HUDEP-2 (cell line): ENCODE measurements around the gene PPP3CA.
A peak's percentile ranks its signal among the peaks of the same experiment; 100 is the strongest.
"Not testable (repeated sequence)": the region's sequence is repeated elsewhere in the genome, so short reads cannot be mapped to it uniquely, and the experiment has no call there.

Experiments used
- DNase-seq, 76 experiments: peaks; one replicate each; lab custom pipeline; 2025; ENCODE audit not compliant: unreplicated experiment in 76 of 76; lab: John Stamatoyannopoulos, UW

Gene PPP3CA

GRCh38 chr4:101153653-101154052 lies 193.7 kb downstream of the PPP3CA start:
- no peak for DNase-seq

- DNase-seq, result no peak
These were observed 194.8 kb downstream of the PPP3CA start for GRCh38 chr4:101152521-101152920.

GRCh38 chr4:101148551-101148950 lies 198.8 kb downstream of the PPP3CA start:
- no peak for DNase-seq

GRCh38 chr4:101147283-101147682 lies 200.0 kb downstream of the PPP3CA start:
- no peak for DNase-seq

GRCh38 chr4:101145021-101145420 lies 202.3 kb downstream of the PPP3CA start:
- DNase-seq, result no peak

GRCh38 chr4:101142259-101142658 lies 205.1 kb downstream of the PPP3CA start:
- DNase-seq, result no peak

GRCh38 chr4:101141855-101142254 lies 205.5 kb downstream of the PPP3CA start:
- no peak for DNase-seq

GRCh38 chr4:101141230-101141629 lies 206.1 kb downstream of the PPP3CA start:
- DNase-seq, result no peak

GRCh38 chr4:101140228-101140627 lies 207.1 kb downstream of the PPP3CA start:
- peak in 7 of 76 experiments; percentile 0 to 15 (median 9) for DNase-seq

- DNase-seq, result no peak
These were observed 210.7 kb downstream of the PPP3CA start for GRCh38 chr4:101136373-101137370.

- no peak for DNase-seq
These were observed 211.8 kb downstream of the PPP3CA start for GRCh38 chr4:101135371-101136010.

- DNase-seq, result not testable (repeated sequence)
These were observed 216.3 kb downstream of the PPP3CA start for GRCh38 chr4:101131058-101131457.

GRCh38 chr4:101128898-101129297 lies 218.4 kb downstream of the PPP3CA start:
- DNase-seq, result not testable (repeated sequence)

- no peak for DNase-seq
These were observed 218.9 kb downstream of the PPP3CA start for GRCh38 chr4:101128473-101128872.

- no peak for DNase-seq
These were observed 220.0 kb downstream of the PPP3CA start for GRCh38 chr4:101127176-101127790.

GRCh38 chr4:101126059-101126458 lies 221.3 kb downstream of the PPP3CA start:
- no peak for DNase-seq

GRCh38 chr4:101125045-101125942 lies 222.0 kb downstream of the PPP3CA start:
- DNase-seq, result no peak

GRCh38 chr4:101123231-101123630 lies 224.1 kb downstream of the PPP3CA start:
- no peak for DNase-seq

- DNase-seq, result no peak
These were observed 225.3 kb downstream of the PPP3CA start for GRCh38 chr4:101122019-101122418.

GRCh38 chr4:101119141-101119540 lies 228.2 kb downstream of the PPP3CA start:
- no peak for DNase-seq
